ENCODE results near the gene DEFB121. TPM values are rescaled to one million over a fixed set of nuclear protein-coding genes. Genes with fewer than 3 reads are reported as not detected.

Gene DEFB121
- total and polyA plus RNA-seq, 2 donors (not counting 1 experiment from before 2014, with no cell fraction given), result not detected

DNA sequence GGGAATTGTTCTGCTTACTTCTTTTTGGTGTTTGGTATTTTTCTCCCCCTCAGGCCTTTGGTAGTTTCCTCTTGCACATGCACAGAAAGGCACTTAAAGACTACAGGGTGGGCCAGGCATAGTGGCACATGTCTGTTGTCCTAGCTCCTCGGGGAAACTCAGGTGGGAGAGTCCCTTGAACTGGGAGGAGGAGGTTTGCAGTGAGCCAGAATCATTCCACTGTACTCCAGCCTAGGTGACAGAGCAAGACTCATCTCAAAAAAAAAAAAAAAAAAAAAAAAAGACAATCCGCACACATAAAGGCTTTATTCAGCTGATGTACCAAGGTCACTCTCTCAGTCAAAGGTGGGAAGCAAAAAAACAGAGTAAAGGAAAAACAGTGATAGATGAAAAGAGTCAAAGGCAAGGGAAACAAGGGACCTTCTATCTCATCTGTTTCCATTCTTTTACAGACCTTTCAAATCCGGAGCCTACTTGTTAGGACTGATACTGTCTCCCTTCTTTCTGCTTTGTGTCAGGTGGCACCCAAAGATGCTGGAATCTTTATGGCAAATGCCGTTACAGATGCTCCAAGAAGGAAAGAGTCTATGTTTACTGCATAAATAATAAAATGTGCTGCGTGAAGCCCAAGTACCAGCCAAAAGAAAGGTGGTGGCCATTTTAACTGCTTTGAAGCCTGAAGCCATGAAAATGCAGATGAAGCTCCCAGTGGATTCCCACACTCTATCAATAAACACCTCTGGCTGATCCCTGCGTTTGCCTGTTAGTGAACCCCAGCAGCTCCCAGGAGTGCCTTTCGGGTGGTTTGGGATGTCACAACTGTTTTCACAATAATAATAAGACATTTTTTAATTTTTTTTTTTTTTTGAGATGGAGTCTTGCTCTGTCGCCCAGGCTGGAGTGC, 43.7 kb upstream of the DEFB121 start:
- H4K20me1 ChIP-seq (ENCODE audit: control insufficient read depth, extremely low read depth, insufficient read depth, low read length), result no peaks in the 10 kb centered on the region
- no peaks in the 10 kb centered on the region for H3K9me3 ChIP-seq (ENCODE audit: control insufficient read depth, insufficient read depth, low read depth, low read length)
- H3K4me2 ChIP-seq (ENCODE audit: extremely low read depth, insufficient read depth, low read length), result no peak overlapping the region
- no peak for DNase-seq (ENCODE audit: low read depth in 2 of 2)
- H3K79me2 ChIP-seq (ENCODE audit: control insufficient read depth, insufficient read depth, low read length), result no peaks in the 10 kb centered on the region
- no peaks in the 10 kb centered on the region for H3K27me3 ChIP-seq (ENCODE audit: control insufficient read depth, insufficient read depth, low read length)
- H3K4me1 ChIP-seq (ENCODE audit: control insufficient read depth, extremely low read depth, insufficient read depth, low read length), result no peaks in the 10 kb centered on the region
- no peak overlapping the region for H3K4me3 ChIP-seq (replicated peaks in 1 of 4; ENCODE audit: control extremely low read depth in 1 of 4, insufficient read depth in 1 of 4, low read depth in 3 of 4, low read length in 4 of 4)
- no peak overlapping the region for H2AFZ ChIP-seq (ENCODE audit: low read length)
- H3K9ac ChIP-seq (ENCODE audit: insufficient read depth, low read length), result no peak overlapping the region
- TF ChIP-seq, protein P1, sequence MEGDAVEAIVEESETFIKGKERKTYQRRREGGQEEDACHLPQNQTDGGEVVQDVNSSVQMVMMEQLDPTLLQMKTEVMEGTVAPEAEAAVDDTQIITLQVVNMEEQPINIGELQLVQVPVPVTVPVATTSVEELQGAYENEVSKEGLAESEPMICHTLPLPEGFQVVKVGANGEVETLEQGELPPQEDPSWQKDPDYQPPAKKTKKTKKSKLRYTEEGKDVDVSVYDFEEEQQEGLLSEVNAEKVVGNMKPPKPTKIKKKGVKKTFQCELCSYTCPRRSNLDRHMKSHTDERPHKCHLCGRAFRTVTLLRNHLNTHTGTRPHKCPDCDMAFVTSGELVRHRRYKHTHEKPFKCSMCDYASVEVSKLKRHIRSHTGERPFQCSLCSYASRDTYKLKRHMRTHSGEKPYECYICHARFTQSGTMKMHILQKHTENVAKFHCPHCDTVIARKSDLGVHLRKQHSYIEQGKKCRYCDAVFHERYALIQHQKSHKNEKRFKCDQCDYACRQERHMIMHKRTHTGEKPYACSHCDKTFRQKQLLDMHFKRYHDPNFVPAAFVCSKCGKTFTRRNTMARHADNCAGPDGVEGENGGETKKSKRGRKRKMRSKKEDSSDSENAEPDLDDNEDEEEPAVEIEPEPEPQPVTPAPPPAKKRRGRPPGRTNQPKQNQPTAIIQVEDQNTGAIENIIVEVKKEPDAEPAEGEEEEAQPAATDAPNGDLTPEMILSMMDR (conservative IDR thresholded peaks at IDR 0.05 in 1 of 2, IDR thresholded peaks at IDR 0.05 in 1 of 2; ENCODE audit: low read depth in 1 of 2, low read length in 2 of 2), result no peak
- TF ChIP-seq EZH2 (IDR thresholded peaks at IDR 0.05; ENCODE audit: low read length, missing control alignments), result no peak
- no peak overlapping the region for H3K27ac ChIP-seq (ENCODE audit: insufficient read depth, low read length)
- no peaks in the 10 kb centered on the region for H3K36me3 ChIP-seq (ENCODE audit: control insufficient read depth, insufficient read depth, low read length)

DNA sequence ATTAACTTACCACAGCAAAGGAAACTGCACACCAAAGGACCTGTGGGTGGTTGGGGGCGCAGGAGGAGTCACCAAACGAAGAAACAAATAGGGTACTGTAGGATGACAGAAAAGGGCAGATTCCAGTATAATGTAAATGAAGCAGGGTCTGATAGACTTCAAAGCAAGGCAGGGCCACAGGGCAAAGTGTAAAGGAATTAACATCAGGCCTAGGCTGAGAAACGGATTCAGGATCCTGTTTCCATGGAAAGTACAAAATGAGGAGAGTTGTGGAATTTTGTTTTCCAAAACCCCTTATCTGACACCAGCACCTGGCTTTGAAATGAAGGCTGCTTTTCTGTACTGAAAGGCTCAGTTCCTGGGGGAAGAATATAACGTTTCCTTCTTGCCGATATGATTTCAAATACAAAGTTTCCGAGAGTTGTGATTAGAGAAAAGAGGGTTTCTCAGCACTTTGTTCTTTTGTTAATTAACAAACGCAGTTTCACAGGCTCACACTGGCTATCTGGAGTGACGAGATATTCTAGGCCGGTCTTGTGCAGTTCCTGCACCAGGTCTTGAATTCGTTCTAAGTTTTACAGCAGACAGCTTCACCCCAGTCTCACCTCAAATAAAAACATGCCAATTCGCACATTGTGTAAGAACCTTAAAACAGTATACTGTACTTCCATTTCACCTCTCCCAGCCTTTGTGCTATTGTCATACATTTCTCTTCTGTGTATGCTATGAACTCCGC, 40.2 kb upstream of the DEFB121 start:
- Histone ChIP-seq H3K27me3 (ENCODE audit: control insufficient read depth, insufficient read depth, low read length) (no peaks in the 10 kb centered on the region), H3K4me2 (ENCODE audit: extremely low read depth, insufficient read depth, low read length) (no peak overlapping the region), H3K4me3 (replicated peaks in 1 of 4; ENCODE audit: control extremely low read depth in 1 of 4, insufficient read depth in 1 of 4, low read depth in 3 of 4, low read length in 4 of 4) (no peak overlapping the region), H3K79me2 (ENCODE audit: control insufficient read depth, insufficient read depth, low read length) (no peaks in the 10 kb centered on the region), H2AFZ (ENCODE audit: low read length) (no peak overlapping the region), H3K9ac (ENCODE audit: insufficient read depth, low read length) (no peak overlapping the region), H3K27ac (ENCODE audit: insufficient read depth, low read length) (no peak overlapping the region), H4K20me1 (ENCODE audit: control insufficient read depth, extremely low read depth, insufficient read depth, low read length) (no peaks in the 10 kb centered on the region), H3K36me3 (ENCODE audit: control insufficient read depth, insufficient read depth, low read length) (no peaks in the 10 kb centered on the region), H3K4me1 (ENCODE audit: control insufficient read depth, extremely low read depth, insufficient read depth, low read length) (no peaks in the 10 kb centered on the region), H3K9me3 (ENCODE audit: control insufficient read depth, insufficient read depth, low read depth, low read length) (no peaks in the 10 kb centered on the region)
- TF ChIP-seq, protein P1 (conservative IDR thresholded peaks at IDR 0.05 in 1 of 2, IDR thresholded peaks at IDR 0.05 in 1 of 2; ENCODE audit: low read depth in 1 of 2, low read length in 2 of 2), result no peak
- no peak for TF ChIP-seq EZH2 (IDR thresholded peaks at IDR 0.05; ENCODE audit: low read length, missing control alignments)
- no peak for DNase-seq (ENCODE audit: low read depth in 2 of 2)

DNA sequence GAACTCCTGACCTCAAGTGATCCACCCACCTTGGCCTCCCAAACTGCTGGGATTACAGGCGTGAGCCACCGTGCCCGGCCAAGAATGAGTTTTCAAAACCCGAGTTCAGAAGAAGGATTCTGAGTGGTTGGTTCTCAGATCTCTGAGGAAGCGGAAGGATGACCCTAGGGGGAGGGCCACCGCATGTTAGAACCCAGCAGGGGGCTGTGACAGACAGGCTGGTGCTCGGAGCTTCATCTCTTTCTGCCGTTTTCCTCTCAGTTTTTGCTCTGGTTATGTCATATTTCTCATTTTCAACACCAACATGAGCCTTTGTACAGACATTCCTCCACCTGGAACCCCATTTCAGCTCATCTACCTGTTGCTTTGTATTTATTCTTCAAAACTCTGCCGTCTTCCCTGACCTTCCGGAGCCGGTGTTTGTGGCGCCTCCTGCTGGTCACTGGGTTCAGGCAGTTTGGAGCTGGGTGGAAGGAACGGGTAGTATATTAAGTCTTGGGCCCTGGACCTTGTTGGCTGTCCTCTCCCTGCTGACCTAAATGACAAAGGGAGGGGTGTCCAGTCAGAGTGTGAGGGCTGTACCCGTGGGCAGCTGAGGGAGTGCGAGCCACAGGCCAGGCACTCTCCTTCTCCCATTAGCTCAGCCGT, 34.1 kb upstream of the DEFB121 start, which contains the start of gene DEFB123:
Gene DEFB123 (plus strand): TSS at position 621 of the 648 bp plus-strand sequence. CDS start 67 bp downstream, outside the sequence.
- Histone ChIP-seq H3K4me2 (ENCODE audit: extremely low read depth, insufficient read depth, low read length) (no peak within 1 kb of the TSS), H3K9ac (ENCODE audit: insufficient read depth, low read length) (no peak within 1 kb of the TSS), H3K9me3 (ENCODE audit: control insufficient read depth, insufficient read depth, low read depth, low read length) (no peaks in the 10 kb centered on the region), H3K27ac (ENCODE audit: insufficient read depth, low read length) (no peak within 1 kb of the TSS), H3K4me3 (replicated peaks in 1 of 4; ENCODE audit: control extremely low read depth in 1 of 4, insufficient read depth in 1 of 4, low read depth in 3 of 4, low read length in 4 of 4) (no peak within 1 kb of the TSS), H3K27me3 (ENCODE audit: control insufficient read depth, insufficient read depth, low read length) (no peaks in the 10 kb centered on the region), H3K36me3 (ENCODE audit: control insufficient read depth, insufficient read depth, low read length) (no peaks in the 10 kb centered on the region), H3K79me2 (ENCODE audit: control insufficient read depth, insufficient read depth, low read length) (no peaks in the 10 kb centered on the region), H2AFZ (ENCODE audit: low read length) (no peak within 1 kb of the TSS), H4K20me1 (ENCODE audit: control insufficient read depth, extremely low read depth, insufficient read depth, low read length) (no peaks in the 10 kb centered on the region), H3K4me1 (ENCODE audit: control insufficient read depth, extremely low read depth, insufficient read depth, low read length) (no peaks in the 10 kb centered on the region)
- DNase-seq (ENCODE audit: low read depth in 2 of 2), result no peak
- no peak for TF ChIP-seq EZH2 (IDR thresholded peaks at IDR 0.05; ENCODE audit: low read length, missing control alignments)
- TF ChIP-seq, protein P1 (conservative IDR thresholded peaks at IDR 0.05 in 1 of 2, IDR thresholded peaks at IDR 0.05 in 1 of 2; ENCODE audit: low read depth in 1 of 2, low read length in 2 of 2), result no peak
